ENCODE measurements around the gene MSH3. TPM values are rescaled to one million over a fixed set of nuclear protein-coding genes. Genes with fewer than 3 reads are reported as not detected.
"Not testable (repeated sequence)": the region's sequence is repeated elsewhere in the genome, so short reads cannot be mapped to it uniquely, and the experiment has no call there.

The MSH3 gene
- total RNA-seq, 1 donor from 2014 or later: 17.6 TPM

- no peak for ATAC-seq
- DNase-seq (ENCODE audit: low spot score): no peak
- intact Hi-C loops (cut with DNase I): no loop called here
These were observed 166.2 kb downstream of the MSH3 start for GRCh38 chr5:80820685-80821084.

GRCh38 chr5:80822640-80823039 lies 168.2 kb downstream of the MSH3 start:
- ATAC-seq (no peak), DNase-seq (ENCODE audit: low spot score) (no peak)
- intact Hi-C loops (cut with DNase I): no loop called here

DNA sequence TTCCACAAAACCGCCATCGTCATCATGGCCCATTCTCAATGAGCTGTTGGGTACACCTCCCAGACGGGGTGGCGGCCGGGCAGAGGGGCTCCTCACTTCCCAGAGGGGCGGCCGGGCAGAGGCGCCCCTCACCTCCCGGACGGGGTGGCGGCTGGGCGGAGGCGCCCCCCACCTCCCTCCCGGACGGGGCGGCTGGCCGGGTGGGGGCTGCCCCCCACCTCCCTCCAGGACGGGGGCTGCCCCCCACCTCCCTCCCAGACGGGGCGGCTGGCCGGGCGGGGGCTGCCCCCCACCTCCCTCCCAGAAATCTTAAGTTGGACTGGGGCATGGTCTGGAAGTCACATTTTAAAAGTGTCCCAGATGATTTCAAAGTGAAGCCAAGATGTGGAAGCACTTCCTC lies 169.7 kb downstream of the MSH3 start:
- ATAC-seq; DNase-seq (ENCODE audit: low spot score); intact Hi-C loops (cut with DNase I): not testable (repeated sequence)

- intact Hi-C loops (cut with DNase I): no loop called here
- ATAC-seq: peak; percentile 15
- DNase-seq (ENCODE audit: low spot score): no peak
These were observed 171.5 kb downstream of the MSH3 start for GRCh38 chr5:80825786-80826460.

GRCh38 chr5:80834710-80835109 lies 180.3 kb downstream of the MSH3 start:
- no peak for DNase-seq (ENCODE audit: low spot score)
- intact Hi-C loops (cut with DNase I): no loop called here
- no peak for ATAC-seq

DNA sequence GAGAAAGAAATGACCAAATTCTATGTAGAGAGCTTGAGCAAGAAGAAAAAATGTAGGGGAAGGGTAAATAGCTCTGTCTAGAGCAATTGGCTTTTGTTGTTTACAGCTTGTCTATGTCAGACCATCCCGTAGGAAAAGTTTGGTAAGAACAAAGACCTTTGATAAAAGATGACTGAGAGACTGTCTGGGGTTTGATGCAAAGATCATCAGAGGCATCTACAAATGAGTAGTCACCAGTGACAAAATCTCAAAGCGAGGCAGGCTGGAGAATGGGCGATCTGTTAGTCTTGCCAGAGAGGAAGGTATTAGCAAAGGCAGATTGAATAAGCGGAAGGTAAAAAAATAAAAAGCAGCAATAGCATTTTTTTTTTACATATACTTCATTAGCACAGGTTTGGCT lies 180.7 kb downstream of the MSH3 start:
- ATAC-seq (no peak), DNase-seq (ENCODE audit: low spot score) (no peak)
- intact Hi-C loops (cut with DNase I): no loop called here

GRCh38 chr5:80837679-80838078 lies 183.2 kb downstream of the MSH3 start:
- DNase-seq (ENCODE audit: low spot score) (no peak), ATAC-seq (no peak)
- intact Hi-C loops (cut with DNase I): no loop called here

GRCh38 chr5:80841026-80841797 lies 186.8 kb downstream of the MSH3 start:
- intact Hi-C loops (cut with DNase I); ATAC-seq; DNase-seq (ENCODE audit: low spot score): not testable (repeated sequence)

DNA sequence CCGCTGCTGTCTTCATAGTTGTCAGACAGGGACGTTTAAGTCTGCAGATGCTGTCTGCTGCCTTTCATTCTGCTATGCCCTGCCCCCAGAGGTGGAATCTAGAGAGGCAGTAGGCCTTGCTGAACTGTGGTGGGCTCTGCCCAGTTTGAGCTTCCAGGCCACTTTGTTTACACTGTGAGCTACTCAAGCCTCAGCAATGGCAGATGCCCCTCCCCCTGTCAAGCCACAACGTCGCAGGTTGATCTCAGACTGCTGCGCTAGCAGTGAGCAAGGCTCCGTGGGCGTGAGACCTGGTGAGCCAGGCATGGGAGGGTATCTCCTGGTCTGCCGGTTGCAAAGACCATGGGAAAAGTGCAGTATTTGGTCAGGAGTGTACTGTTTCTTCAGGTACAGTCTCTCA lies 192.0 kb downstream of the MSH3 start:
- ATAC-seq; intact Hi-C loops (cut with DNase I); DNase-seq (ENCODE audit: low spot score): not testable (repeated sequence)

DNA sequence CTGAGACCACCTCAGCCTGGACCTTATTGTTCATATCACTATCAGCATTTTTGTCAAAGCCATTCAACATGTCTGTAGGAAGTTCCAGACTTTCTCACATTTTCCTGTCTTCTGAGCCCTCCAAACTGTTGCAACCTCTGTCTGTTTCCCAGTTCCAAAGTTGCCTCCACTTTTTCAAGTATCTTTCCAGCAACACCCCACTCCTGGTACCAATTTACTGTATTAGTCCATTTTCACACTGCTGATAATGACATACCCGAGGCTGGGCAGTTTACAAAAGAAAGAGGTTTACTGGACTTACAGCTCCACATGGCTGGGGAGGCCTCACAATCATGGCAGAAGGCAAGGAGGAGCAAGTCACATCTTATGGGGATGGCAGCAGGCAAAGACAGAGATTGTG lies 195.7 kb downstream of the MSH3 start:
- ATAC-seq; intact Hi-C loops (cut with DNase I); DNase-seq (ENCODE audit: low spot score): not testable (repeated sequence)

GRCh38 chr5:80852331-80853245 lies 198.1 kb downstream of the MSH3 start:
- intact Hi-C loops (cut with DNase I): no loop called here
- ATAC-seq: no peak
- DNase-seq (ENCODE audit: low spot score): no peak

DNA sequence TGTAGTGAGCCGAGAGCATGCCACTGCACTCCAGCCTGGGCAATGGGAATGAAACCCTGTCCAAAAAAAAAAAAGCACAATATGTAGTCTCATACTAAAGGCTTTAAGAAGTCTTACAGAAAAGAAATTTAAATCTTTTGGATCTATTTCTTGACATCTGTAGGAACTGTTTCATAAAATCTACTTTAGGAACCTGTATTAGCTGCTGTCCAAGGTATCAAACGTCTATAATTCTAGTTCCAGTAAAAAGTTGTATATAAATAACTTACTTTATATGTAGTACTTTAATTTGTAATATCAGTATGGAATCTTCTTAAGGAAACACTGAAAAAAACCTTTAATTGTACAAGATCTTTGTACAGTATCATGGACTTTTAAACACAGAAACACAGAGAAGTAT lies 199.0 kb downstream of the MSH3 start:
- intact Hi-C loops (cut with DNase I): no loop called here
- DNase-seq (ENCODE audit: low spot score): no peak
- ATAC-seq: no peak

DNA sequence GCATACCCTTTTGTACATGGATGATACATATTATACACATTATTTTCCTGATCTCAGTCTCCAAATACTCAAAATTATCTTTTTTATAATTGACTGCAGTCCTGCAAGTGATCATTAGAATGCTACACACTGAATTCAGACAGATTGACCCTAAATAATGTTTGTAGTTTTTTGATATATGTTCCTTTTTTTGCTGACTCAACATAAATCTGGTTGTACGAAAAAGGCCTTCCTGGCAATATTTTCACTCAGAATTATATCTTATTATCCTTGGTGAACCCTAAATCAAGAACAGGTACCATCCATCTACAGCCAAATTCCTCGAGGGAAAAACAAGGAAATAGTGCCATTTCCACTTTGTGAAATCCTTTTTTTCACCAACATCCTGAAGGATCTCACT lies 200.1 kb downstream of the MSH3 start:
- DNase-seq (ENCODE audit: low spot score) (no peak), ATAC-seq (no peak)
- intact Hi-C loops (cut with DNase I): no loop called here

DNA sequence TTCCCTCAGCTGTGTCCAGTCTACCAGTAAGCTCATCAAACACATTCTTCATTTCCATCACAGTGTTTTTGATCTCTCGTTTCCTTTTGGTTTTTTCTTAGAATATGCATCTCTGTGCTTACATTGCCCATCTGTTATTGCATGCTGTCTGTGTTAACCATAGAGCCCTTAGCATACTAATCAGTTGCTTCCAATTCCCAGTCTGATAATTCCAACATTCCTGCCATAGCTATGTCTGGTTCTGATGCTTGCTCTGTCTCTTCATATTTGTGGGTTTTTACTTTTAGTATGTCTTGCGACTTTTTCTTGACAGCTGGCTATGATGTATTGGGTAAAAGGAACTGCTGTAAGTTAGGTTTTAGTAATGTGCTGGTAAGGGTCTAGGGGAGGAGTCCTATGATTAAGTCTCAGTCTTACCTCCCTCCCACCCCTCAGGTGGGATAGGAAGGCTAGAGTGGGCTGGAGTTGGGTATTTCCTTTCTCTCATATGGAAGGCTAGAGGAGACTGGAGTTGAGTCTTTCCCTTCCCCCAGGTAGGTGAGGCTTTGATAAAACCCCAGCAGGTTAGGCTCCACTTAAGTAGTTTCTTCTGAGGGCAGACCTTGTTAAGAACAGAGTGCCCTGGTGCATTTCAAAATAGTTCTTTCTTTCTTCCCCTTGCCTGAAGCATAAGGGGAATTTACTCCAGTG lies 206.6 kb downstream of the MSH3 start:
- intact Hi-C loops (cut with DNase I): no loop called here
- no peak for ATAC-seq
- no peak for DNase-seq (ENCODE audit: low spot score)

- intact Hi-C loops (cut with DNase I): no loop called here
These were observed 209.3 kb downstream of the MSH3 start for GRCh38 chr5:80863708-80864107.

GRCh38 chr5:80864109-80864508 lies 209.7 kb downstream of the MSH3 start:
- intact Hi-C loops (cut with DNase I): no loop called here
- ATAC-seq: no peak
- no peak for DNase-seq (ENCODE audit: low spot score)

More at GRCh38 chr5:80863708-80864107, 209.3 kb downstream of the MSH3 start:
- ATAC-seq (no peak), DNase-seq (ENCODE audit: low spot score) (no peak)

- intact Hi-C loops (cut with DNase I): no loop called here
- ATAC-seq (no peak), DNase-seq (ENCODE audit: low spot score) (no peak)
These were observed 210.4 kb downstream of the MSH3 start for GRCh38 chr5:80864706-80865435.

- intact Hi-C loops (cut with DNase I): no loop called here
- no peak for DNase-seq (ENCODE audit: low spot score)
- peak; percentile 84 for ATAC-seq
These were observed 211.1 kb downstream of the MSH3 start for GRCh38 chr5:80865551-80865950.

Measured in sciatic nerve (tissue), 2 donors.